Measurements from ENCODE around the gene SEC14L6.

The SEC14L6 gene

DNA sequence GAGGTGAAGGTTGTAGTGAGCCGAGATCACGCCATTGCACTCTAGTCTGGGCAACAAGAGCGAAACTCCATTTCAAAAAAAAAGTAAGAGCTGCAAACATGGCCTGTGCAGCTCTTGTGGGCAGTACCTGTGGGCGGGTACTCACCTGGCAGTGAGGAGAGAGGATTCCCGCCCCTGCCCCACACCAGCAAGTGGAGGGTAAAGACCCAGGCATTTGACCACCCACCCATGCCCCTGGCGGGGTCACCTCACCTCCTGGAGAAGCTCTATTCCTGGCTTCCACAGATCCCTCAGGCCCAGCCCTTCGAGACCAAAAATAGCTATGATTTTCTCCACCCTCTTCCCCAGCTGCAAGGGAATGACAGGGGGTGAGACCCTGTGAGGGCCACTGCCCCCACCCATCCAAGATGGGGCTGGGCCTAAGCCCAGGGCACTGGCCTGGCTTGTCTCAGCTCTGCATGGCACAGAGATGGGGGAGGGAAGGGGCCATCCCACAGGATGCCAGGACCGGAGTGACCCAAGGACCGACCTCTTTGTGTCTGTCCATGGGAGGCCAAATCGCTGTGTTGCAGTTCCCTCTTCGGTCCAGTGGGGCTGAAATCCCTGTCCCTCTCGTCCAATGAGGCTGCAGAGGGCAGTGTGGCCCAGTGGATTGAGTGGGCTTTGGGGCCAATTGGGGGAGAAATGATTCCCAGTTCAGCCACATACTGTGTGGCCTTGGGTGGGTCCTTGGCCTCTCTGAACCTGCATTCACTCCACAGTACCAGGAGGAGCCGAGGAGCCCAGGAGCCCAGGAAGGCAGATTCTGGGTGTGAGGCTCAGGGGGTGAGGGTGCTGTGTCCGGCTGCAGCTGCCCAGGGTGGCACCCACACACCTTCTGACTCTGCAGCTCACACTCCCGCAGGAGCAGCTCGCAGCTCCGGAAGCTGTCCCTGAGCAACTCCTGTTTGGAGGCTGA, 14.6 kb downstream of the SEC14L6 start:
- DNase-seq, result no peak

GRCh38 chr22:30526656-30527055, 19.9 kb downstream of the SEC14L6 start:
- DNase-seq, result no peak

DNA sequence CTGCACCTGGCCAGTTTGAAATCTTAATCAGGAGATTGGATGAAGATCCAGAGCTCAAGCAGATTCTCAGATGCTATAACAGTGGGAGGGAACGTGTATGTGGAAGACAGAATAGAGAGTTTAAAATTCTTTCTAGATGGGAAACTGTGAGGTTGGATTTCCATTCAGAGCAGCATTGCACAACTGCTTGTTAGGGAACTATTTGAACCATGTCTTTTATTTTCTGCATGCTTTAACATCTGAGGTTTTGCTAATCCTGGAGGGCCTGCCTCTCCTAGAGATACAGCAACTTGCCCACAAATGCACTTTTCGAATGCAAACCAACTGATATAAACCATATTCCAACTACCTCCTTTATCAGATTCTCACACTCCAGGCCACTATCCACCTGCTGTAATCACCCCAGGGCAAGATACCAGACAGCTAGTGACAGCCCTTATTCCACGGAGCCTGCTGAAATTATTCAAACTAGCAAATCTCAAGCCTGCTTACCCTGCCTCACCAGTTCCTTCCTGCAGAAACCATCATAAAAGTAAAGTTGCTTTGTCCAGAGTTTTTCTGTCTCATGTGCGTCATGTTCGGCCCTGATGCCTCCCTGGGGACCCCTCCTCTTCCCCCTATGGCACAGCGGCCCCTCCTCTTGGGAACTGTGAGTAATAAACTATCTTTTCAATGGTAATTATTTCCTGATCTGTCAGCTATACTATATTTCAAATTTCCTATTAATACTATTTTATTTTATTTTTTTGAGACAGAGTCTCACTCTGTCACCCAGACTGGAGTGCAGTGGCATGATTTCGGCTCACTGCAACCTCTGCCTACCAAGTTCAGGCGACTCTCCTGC, 22.7 kb downstream of the SEC14L6 start:
- DNase-seq, result no peak

DNA sequence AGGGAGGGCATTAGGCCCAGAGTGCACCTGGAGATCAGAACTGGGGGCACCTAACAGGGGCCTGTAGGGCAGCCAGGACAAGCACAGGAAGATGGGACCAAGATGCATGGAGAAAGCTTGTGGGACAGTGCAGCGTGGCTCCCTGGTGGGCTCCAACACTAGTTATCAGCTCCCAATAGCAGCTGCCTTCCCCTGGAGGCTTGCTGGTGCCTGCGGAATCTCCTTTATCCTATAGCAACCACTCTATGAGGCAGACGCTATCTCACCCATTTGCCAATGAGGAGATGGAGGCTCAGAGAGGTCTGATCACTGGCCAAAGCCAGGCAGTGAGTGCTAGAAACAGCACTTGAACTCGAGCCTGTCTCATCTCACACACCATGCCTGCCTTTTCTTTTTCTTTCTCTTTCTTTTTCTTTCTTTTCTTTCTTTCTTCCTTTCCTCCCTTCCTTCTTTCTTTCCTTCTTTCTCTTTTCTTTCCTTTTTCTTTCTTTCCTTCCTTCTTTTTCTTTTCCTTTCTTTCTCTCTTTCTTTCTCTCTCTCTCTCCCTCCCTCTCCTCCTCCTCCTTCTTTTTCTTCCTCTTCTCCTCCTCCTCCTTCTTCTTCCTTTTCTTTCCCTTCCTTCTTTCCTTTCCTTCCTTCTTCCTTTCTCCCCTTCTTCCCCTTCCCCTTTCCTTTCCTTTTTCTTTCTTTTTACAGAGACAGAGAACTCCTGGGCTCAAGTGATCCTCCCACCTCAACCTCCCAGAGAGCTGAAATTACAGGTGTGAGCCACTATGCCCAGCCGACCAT, 25.0 kb downstream of the SEC14L6 start:
- no peak for DNase-seq

DNA sequence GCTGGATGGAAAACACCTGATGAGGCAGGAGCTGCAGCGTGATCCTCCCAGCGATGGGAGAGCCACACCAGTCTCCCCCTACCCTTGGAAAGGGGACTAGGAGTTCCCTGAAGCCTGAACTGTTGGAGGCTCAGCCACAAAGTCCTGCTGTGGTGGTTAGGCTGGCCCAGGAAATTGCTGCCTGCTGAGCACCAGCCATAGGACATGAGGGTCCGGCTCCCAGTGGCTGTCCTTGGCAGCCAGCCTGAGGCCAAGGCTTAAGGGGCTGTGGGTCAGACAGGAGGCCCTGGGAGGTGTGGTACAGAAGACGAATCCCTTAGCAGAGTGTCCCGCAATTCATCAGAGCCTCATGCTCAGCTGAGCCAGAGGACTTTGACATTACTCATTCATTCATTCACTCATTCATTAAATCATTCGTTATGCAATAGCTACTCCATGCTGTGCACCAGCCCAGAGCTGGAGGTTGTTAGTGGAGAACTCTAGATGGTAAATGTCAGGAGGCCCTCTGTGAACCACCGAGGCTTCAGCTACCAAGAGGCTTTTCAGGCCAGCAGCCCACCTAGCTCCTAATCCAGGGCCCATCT, 26.6 kb downstream of the SEC14L6 start:
- no peak for DNase-seq

- no peak for DNase-seq
These were observed 29.8 kb downstream of the SEC14L6 start for GRCh38 chr22:30516731-30517130.

DNA sequence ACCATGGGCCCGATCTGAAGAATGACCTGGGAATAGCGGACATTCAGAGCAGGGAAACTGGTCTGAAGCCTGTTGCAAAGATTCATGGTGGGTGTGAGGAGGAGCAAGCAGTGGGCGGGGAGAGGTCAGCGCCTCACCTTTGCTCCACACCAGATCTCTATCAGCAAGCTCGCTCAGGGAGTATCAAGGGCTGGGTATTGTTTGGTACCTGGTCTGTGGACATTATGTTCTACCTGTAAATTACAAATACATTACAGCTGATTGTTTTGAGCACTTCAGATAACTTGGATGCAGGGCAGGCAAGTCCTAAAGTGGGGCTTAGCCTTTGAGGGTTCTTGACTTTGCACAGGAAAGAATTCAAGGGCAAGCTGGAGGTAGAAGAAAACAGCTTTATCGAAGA, 30.3 kb downstream of the SEC14L6 start:
- no peak for DNase-seq

DNA sequence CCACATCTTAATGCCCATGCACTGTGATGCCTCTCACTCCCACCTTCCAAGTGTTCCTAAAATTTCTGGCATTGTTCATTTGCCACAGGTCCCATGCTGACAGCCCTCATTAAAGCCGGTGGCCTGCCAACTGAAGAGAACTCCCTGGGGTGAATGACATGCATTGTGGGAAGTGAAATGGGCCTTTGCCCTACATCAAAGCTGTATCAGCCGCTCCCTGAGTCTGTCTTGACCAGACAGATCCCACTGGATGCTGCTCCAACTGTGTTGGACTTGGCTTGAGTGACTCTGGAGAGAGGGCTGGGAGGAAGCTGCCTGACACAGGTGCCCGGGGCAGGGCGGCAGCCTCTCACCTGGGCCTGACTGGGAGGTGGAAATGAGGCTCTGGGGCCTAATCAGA, 32.3 kb downstream of the SEC14L6 start:
- DNase-seq, result no peak

DNA sequence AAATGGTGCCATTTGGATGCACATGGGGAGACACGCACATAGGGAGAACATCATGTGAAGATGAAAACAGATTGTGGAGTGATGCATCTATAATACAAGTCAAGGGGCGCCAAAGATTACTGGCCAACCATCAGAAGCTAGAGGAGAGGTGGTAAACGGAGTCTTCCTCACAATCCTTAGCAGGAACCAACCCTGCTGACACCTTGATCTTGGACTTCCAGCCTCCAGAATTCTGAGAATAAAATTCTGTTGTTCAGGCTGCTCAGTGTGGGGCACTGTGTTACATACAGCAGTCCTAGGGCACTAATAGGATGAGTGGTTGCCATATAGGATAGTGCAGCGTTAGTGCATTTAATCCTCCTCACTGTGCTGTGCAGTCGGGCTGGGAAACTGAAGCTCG, 33.1 kb downstream of the SEC14L6 start:
- no peak for DNase-seq

DNA sequence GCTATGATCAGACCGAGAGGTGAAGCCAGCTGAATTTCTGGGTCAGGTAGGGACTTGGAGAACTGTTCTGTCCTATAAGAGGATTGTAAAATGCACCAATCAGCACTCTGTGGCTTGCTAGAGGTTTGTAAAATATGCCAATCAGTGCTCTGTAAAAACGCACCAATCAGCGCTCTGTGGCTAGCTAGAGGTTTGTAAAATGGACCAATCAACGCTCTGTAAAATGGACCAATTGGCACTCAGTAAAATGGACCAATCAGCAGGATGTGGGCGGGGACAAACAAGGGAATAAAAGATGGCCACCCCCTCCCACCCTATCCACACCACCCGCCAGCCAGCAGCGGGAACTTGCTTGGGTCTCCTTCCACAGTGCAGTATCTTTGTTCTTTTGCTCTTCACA, 34.6 kb downstream of the SEC14L6 start:
- DNase-seq, result no peak

DNA sequence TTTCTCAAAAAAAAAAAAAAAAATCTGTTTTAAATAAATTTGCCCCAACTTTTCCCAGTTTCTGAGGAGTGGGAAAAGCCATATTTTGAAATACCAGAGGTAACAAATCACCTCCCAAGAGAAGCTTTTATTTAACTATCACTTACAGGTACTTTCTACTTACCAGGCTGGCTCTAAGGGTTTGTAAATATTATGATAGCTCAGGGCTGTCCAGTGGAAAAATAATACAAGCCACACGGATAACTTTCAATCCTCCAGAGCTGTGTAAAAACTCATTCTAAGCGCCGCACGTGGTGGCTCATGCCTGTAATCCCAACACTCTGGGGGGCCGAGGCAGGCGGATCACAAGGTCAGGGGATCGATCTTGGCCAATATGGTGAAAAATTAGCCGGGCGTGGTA, 35.4 kb downstream of the SEC14L6 start:
- DNase-seq, result no peak

GRCh38 chr22:30508216-30508615, 38.3 kb downstream of the SEC14L6 start:
- no peak for DNase-seq

DNA sequence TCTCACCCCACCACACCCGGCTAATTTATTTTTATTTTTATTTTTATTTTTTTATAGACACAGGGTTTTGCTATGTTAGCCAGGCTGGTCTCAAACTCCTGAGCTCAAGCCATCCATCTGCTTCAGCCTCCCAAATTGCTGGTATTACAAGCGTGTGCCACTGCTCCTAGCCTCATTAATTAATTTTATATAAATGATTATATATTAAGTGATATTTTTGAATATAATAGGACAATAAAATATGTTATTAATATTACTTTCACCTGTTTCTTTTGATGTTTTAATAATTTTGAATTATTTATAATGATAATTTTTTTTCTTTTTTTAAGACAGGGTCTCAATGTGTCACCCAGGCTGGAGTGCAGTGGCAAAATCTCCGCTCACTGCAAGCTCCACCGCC, 38.9 kb downstream of the SEC14L6 start:
- DNase-seq, result no peak

GRCh38 chr22:30506507-30506968, 40.0 kb downstream of the SEC14L6 start:
- no peak for DNase-seq

DNA sequence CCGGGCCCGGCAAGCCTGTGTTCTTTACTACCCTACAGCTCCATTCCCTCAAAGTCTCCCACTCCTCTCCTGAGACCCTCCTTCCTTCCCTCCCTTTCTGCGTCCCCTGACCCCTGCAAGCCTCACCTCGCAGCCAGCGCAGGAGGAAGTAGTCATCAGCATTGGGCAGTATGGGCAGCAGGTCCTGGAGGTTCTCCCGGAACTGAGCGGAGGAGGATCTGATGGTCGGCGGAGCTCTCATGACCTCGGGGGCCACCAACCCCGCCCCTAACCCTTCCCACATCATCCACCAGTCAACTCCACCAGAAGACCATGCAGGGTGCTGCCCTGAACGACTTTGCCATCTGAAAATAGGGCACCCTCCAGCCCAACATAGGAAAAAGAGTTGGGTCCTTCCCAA, 43.0 kb downstream of the SEC14L6 start:
- DNase-seq, result no peak

- DNase-seq, result no peak
These were observed 43.6 kb downstream of the SEC14L6 start for GRCh38 chr22:30502911-30503310.

- no peak for DNase-seq
These were observed 44.4 kb downstream of the SEC14L6 start for GRCh38 chr22:30502153-30502552.

DNA sequence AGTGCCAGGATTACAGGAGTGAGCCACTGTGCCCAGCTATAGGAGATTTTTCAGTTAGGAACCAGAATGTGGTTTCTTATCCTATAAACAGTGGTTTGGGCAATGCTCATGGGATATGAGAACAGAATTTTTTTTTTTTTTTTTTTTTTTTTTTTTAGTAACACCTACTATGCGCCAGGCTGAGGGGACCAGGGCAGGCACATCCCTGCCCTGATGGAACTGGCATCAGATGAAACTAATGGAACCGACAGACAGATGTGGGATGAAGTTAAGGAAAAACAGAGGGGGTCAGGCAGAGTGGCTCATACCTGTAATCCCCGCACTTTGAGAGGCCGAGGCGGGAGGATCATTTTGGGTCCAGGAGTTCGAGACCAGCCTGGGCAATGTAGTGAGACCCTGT, 45.9 kb downstream of the SEC14L6 start:
- DNase-seq, result no peak

GRCh38 chr22:30497466-30498150, 48.9 kb downstream of the SEC14L6 start:
- no peak for DNase-seq

- no peak for DNase-seq
These were observed 51.3 kb downstream of the SEC14L6 start for GRCh38 chr22:30495041-30495784.

DNA sequence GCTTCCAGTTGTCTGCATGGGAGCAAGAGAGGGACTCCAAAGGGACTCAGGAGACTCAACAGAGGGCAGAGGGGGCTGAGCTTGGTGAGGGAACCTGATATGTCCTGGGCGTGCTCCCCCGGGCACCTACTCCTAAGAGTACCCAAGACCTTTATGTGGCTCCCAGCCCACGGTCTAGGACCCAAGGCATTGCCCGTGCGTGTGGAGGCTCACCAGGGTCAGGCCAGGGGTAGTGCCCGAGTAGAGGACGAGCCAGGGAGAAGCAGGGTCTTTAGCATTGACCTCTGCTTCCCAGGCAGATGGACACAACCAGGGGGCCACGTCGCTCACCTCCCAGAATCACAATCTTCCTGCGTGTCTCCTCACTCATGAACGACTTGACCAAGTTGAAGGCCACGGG, 54.4 kb downstream of the SEC14L6 start:
- no peak for DNase-seq
